ENCODE measurements around the gene HOXD10.

Gene HOXD10

DNA sequence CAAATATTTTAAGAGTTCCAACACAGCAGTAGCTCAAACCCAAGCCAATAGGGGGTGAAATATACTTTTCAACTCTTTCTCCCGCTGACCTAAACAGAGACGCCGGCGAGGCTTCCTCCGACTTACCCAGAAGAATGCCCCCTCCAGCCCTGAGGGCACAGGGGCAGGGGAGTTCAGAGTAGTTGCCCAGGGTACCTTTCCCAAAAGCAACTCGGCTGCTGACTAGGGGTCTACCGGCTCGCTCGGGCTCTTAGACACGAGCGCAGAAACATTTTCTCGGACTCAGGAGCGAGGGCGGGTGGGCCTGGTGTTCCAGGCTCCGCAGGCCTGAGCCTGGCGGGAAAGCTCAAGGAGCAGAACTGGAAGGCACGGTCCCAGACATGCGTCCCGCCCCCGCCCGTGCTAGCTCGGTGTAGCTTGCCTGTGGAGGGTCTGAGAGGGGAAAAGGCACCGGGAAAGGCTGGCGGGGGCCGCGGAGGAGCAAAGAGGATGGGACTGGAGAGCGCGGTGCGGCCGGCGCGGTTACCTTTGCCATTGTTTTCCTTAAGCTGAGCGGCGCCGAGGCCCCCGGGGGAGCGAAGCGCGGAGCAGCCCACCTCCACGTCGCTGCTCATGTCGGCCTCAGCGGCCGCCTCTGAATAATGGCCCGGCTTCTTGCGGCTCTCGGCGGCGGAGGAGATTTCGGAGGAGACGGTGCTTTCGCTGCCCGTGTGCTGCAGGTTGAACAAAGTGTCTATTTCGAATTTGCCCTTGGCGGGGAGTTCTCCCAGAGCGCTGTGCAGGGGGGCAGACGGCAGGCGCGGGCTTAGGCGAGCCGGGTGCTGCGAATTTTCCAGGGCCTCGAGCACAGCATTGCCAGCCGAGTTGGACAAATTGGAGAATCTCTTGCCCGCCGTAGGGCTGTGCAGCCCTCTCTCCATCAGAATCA, 33.5 kb upstream of the HOXD10 start:
- no peak for DNase-seq

DNA sequence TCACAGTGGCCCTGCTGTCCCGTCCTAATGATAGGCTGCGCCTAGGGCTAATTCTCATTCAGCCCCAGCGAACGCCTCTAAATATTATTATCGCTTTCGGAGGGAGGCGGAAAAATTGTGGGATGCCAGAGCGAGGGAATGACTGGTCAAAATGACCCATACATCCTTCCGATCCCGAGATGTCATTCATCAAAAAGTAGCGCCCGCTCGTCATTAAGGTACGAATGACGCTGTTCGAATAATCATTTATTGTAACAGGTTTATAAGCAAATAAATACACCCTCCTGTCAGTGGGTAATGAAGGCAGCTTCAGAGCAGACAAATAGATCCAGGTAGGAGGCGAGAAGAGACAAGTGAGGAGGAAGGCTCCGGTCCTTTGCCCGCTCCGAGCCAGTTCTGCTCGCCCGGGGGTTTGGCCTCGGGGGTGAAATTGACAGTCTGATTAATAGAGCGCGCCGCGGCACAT, 32.7 kb upstream of the HOXD10 start, which contains the start of gene EVX2:
Gene EVX2, minus strand, starts transcription at position 167 of the 466 bp plus-strand sequence. CDS start 186 bp downstream, outside the sequence.
- DNase-seq = no peak

DNA sequence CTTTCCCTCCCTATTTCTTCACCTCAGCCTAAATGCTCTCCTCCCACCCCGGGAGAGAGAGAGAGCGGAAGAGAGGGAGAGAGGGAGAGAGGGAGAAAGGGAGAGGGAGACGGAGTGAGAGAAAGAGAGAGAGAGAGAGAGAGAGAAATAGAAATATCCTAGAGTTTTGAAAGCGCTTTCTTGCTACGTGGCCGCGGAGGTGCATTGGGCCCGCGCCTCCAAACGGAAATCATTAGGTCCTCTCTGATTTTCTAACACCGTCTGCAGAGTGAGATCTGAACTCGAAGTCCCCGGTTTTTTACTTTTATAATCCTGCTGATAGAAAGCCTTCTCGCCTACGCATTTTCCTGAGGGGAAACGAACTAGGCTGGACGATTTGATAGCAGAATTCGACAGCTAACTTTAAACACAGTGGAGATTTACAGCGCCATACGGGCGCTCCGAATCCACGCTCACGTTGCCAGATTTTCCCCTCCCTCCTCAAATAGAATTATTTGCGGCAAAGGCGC, 31.9 kb upstream of the HOXD10 start:
- DNase-seq = no peak

DNA sequence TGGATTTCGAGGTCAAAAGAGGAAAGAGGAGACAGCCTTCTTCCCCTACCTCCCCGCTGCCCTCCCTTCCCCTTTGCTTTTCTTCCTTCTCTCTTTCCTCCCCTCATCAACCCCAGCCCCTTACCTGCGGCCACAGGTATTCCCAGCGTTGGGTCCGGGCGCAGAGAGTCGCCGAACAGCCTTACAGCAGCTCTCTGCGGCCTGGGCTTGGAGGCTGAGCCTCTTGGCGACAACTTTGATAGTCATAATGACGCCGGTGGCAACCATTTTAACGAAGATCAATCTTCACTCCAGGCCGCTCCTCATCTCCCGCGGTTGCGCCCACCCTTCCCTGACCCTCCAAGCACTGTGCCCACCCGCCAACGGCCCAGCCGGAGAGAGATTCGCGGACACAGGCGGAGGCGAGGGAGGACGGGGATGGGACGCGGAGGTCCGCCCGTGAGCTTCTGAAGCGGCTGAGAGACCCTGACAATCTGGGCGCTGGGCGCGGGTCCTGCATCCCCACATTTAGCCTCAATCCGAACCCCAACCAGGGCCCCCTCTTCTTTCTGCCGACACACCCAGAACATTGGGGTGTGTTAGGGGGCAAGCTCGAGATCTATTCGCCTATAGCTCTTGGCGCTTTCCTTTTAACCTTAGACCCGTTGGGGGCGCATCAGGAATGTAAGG, 31.3 kb upstream of the HOXD10 start:
- DNase-seq = peak; percentile 39

DNA sequence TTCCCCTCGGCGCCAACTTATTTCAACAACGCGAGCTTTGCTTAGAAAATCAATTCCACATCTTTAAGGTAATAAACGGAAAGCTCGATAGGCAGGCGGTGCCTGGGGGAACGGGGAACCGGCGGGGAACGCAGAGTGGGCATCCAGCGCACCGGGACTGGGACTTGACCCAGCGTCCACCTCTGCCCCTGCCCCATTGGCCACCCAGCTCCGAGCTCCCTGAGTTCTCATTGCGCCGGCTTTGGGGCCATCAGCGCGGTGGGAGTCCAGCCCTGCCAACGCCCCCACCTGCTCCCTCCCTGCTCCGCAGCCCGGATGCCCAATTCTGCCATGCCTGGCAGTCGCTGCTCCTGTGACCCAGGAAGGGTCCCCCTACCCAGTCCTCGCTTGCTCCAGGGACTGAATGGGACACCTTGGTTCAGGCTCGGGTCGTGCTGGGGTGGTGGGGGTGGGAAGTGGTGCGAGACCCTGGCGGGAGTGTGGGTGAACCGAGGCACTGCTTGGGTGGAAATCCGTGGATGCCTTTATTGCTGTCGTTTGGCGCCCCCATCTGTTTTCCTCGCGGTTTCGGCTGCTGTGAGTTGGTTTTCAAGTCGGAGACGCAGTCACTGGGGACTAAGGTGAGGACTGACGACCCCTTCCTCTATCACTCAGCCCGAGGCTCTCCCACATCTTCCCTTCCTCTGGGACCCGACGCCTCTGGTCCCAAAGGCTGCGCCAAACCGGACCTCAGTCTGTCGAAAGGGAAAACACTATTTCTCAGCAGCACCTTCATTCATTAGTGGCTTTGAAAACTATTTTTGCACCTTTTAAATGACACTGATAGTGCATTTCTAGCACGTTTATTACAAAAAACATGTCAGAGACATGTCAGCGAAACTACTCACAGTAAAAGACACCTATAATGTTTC, 30.5 kb upstream of the HOXD10 start:
- no peak for DNase-seq

DNA sequence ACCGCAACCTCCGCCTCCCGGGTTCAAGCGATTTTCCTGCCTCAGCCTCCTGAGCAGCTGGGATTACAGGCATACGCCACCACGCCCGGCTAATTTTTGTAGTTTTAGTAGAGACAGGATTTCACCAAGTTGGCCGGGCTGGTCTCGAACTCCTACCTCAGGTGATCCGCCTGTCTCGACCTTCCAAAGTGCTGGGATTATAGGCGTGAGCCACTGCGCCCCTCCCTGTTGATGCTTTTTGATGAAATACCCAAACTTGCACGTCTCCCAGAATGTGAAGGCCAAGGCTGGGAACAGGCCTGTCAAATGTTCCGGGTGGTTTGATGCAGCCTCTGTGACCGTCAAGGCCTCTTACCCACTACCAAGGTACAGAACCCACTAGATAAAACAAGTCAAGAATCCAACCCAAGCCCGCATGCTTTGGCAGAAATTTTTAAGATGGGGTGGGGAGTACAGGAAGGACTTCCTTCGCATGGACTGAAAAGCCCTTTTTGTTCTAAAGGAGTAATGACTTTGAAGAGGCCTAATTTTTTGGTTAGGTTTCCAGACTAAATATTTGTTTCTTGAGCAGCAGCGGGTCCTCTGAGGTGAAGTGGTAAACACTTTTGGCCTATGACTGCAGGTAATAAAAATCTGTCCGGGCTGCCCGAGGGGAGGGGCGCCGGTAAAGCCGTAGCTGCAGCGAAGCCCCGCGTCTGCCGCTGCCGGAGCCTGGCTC, 29.1 kb upstream of the HOXD10 start:
- DNase-seq = no peak

DNA sequence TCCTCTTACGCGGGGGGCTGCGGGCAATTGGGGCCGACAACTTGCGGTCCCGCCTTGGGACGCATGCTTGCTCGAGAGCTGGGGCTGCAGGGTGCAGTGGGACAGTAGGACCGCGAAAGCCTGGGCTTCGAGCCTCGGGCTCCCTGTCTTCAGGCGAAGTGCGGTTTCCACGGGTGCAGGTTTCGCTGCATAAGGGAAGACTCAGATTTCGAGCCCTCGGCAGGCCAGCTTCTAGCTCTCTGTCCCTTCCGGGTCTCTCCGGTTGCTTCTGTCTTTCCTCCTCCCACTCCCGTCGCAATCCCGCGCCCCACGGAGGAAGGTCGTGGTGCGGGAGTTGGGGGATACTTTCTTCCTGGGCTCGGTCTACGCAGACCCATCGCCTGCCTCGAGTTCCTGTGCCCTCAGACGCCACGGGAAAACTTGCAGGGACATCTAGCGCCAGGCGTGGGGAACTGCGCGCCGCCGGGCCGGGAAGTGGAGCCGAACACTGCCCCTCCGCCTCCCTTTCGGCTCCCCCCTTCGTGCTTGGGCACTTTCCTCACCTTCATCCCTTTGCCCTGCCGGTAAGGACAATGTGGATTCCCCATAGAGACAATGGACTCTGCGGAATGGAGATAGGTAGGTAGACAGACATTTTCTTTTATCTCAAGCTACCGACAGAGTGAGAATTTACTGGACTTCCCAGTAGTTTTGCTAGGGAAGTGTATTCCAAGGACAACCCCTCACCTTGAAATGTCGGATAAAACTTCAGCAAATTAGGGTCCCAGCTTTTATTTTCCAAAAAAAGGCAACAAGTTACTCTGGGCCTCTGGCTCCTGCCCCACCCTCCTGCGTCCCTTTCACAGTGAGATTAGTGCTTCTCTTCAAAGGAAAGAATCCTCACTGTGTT, 28.3 kb upstream of the HOXD10 start:
- DNase-seq = peak; percentile 33

DNA sequence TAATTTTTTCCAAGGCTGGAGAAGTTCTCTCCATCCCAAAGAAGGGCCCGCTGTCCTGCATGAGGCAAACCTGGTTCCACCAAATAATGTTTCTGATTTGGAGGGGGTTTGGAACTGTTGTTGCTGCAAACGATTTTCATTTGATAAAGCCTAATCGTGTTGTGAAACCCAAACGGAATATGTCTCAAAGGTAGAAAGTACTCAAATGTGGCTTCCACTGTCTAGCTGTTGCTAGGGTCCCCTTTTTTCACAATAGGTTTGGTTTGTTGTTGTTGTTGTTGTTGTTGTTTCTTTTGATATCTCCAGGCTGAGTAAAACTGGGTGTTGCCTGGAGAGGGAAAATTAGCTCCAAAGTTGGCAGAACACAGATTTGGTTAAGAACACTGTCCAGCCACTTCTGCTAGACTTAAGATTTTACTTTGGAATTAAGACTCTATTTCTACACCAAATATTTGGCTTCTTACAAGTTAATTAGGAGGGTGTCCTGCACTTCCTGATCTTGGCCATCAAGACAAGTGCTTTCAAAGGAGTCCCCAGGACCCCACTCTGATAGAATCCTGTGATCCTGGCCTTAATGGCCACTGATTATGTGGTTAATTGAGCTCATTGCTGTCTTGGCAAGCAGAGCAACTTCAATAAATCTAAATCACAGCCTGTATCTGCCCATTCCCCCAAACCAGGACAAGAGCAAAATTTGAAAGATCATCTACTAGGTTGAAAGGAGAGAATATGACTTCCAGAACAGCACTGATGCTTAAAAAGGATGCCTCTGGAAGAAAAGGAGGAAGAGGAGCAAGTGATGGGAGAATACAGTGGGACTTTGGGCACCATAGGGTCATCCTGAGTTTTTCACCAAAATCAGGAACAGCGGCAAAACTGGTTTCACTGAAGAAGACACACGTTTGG, 27.4 kb upstream of the HOXD10 start:
- DNase-seq = no peak

DNA sequence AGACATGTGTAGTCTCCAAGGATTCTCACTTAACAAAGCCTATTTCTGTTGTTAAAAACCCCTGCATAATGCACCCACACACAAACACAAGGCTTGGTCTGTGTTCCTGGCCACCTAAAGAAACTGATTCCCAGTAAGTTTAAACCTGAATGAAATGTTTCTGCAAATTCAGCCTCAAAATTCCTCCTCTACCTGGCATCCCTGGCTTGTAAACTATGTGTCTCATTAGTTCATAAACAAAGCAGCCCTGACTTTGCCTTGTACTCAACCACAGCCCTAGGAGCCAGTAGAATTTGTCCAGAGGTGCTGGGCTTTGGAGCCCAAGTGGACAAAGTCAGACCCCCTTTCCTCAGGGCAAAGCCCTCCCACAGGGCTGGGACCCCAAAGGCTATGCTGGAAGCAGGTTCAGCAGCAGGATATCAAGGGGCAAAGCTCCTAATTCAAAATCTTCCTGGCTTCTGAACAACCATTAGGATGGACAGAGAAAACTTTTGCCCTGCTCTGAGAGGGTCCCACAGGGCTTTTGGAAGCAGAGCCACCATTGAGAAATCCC, 26.7 kb upstream of the HOXD10 start:
- no peak for DNase-seq

DNA sequence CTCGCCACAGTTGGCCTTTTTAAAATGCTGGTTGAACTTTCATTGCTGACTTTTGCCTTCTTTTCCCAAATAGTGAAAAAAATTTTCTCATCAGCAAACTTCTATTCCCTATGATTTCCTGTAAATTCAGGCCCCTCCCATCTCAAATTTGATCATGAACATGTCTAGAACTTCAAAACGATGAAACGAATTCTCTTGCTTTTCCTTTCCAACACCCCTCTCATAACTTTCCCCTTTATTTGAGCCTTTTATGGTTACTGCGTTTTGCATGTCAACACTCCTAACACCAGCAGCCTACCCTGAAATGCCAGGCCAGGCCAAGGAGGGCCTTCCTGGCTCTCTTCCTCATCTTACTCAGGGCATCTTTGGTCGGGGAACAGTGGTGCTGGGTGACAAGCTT, 25.7 kb upstream of the HOXD10 start:
- no peak for DNase-seq

DNA sequence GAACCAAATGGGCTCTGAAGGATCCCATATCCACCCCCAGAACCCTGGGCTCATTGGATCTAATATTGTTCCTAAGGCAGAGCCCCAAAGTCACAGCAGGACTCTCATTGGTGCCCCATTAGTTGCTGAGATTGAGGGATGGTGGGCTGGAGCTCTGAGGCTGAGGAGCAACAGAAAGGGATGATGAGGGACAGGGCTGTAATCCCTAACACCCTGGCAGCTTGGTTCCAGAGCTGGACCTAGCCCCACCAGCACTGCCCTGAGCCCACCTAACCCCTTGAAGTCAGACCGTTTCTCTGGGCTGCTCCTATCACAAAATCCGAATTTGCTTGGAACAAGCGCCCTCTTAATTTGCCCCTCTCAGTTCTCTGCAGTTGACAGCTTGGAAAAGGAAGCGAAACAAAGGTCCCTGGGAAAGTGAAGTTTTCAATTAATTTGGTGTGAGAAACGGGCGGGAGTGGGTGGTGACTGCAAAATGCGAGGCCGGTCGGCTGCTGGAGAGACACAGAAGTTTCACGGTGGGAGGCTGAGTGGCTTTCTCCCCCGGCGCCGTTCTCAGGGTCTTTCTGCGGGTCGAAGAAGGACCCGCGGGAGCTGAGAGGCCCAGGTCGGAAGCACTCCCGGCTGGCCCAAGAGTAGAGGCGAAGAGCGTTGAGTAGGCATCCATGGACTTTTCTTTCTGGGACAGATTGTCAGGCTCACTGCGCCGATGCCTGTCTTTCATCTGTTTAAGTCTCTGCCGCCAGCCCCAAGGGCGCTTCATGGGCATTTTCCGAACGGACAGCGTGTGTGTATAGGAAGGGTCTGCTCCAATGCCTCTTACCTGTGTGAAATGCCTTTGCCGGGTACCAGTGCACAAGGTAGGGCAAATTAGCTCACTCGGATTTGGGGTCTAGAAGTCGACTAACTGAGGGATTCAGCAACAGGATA, 25.0 kb upstream of the HOXD10 start:
- DNase-seq = no peak

DNA sequence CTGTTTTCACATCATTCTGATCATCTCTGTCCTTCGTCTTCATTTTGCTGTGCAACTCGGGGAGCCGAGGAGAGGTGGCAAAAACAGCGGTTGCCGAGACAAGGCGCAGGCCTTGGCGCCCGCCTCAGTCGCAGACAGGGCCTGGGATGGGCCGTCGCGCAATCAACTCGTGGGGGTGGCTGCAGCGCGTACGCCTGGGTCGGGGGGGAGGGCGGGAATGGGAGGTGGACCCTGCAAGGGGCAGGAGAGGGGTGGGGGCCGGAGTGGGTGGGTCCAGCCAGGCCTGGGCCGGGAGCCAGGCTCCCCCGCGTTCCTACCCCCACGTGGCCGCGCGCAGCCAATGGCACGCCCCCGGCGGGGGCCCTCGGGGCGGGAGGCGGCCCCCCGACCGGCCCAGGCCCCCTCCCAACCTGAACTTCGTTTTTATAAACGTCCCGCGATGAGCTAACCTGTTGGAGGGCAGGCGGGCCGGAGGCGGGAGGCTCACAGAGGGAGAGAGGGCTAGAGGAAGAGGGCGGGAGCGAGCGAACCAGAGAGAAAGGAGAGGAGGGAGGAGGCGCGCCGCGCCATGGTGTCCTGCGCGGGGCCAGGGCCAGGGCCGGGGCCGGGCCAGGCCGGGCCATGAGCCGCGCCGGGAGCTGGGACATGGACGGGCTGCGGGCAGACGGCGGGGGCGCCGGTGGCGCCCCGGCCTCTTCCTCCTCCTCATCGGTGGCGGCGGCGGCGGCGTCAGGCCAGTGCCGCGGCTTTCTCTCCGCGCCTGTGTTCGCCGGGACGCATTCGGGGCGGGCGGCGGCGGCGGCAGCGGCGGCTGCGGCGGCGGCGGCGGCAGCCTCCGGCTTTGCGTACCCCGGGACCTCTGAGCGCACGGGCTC, 24.1 kb upstream of the HOXD10 start, which contains the start of gene HOXD13:
Gene HOXD13, plus strand, starts transcription at position 452 of the 875 bp plus-strand sequence. Its CDS starts 170 bp downstream, at position 622.
- peak; percentile 37 for DNase-seq

DNA sequence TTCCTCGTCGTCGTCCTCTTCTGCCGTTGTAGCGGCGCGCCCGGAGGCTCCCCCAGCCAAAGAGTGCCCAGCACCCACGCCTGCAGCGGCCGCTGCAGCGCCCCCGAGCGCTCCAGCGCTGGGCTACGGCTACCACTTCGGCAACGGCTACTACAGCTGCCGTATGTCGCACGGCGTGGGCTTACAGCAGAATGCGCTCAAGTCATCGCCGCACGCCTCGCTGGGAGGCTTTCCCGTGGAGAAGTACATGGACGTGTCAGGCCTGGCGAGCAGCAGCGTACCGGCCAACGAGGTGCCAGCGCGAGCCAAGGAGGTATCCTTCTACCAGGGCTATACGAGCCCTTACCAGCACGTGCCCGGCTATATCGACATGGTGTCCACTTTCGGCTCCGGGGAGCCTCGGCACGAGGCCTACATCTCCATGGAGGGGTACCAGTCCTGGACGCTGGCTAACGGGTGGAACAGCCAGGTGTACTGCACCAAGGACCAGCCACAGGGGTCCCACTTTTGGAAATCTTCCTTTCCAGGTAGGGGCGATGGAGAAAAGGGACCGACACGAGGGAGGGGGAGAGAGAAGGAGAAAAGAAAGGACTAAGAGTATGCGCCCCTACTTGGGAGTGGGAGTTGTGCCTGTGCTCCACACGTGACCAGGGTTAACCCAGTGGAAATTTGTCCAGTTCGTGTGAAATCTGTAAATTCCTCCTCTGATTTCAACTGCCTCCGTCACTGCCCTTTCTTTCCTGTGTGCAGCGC, 23.3 kb upstream of the HOXD10 start:
- DNase-seq = peak; percentile 45

DNA sequence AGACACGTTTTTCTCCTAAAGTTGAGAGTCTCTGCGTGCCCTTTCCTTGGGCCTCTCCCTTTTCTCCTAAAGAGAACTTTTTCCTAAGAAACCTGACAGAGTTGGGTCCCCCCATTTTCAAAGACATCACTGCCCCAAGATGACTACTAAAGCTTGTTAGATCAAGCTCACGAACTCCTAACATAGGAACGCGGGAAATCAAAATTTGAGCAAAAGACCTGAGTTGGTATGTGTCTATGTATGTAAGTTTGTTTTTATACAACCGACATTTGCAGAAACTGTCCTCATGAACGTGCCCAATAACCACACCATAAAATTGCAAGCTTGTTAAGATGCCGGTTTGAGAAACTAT, 22.7 kb upstream of the HOXD10 start:
- DNase-seq = no peak

DNA sequence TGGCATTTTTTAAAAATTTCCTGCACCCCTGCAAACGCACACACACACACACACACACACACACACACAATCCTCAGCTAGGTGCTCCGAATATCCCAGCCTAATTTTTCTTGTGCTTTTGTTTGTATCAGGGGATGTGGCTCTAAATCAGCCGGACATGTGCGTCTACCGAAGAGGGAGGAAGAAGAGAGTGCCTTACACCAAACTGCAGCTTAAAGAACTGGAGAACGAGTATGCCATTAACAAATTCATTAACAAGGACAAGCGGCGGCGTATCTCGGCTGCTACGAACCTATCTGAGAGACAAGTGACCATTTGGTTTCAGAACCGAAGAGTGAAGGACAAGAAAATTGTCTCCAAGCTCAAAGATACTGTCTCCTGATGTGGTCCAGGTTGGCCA, 22.2 kb upstream of the HOXD10 start:
- no peak for DNase-seq

DNA sequence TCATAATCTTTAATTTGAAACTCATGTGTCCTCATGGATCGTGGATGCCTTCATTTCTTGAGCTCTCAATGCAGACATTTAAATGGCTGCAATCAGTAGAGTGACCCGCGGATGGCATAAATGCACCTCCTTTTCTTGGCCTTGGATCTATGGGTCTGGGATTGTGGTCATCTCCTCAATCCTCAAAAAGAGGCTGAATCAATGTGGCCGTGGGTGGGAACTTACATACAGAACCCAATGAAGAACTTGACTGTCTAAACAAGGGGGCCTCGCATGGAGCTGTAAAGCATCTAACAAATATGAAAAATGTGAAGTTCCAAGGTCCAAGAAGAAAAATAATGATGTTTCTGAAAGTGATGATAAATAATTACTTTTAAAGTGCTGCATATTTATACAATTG, 21.2 kb upstream of the HOXD10 start:
- DNase-seq = no peak
